ENCODE measurements around the gene PSD4.

Gene PSD4

GRCh38 chr2:113182471-113183260 is 8.9 kb downstream of the PSD4 start:
- TF ChIP-seq, protein P1, sequence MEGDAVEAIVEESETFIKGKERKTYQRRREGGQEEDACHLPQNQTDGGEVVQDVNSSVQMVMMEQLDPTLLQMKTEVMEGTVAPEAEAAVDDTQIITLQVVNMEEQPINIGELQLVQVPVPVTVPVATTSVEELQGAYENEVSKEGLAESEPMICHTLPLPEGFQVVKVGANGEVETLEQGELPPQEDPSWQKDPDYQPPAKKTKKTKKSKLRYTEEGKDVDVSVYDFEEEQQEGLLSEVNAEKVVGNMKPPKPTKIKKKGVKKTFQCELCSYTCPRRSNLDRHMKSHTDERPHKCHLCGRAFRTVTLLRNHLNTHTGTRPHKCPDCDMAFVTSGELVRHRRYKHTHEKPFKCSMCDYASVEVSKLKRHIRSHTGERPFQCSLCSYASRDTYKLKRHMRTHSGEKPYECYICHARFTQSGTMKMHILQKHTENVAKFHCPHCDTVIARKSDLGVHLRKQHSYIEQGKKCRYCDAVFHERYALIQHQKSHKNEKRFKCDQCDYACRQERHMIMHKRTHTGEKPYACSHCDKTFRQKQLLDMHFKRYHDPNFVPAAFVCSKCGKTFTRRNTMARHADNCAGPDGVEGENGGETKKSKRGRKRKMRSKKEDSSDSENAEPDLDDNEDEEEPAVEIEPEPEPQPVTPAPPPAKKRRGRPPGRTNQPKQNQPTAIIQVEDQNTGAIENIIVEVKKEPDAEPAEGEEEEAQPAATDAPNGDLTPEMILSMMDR (IDR thresholded peaks at IDR 0.05; ENCODE audit: control extremely low read depth, extremely low read depth, low read depth, missing control alignments) = no peak
- ChIA-PET POLR2A (no interaction called here), CTCF (interaction anchor here (0.8 to 4.7 kb wide), 6 partner anchors 8 to 65 kb away, joined by 3 to 24 read pairs (median 11); partner anchors contain the start of gene PSD4)
- DNase-seq (ENCODE audit: extremely low spot score) = no peak

GRCh38 chr2:113183264-113183663 is 9.5 kb downstream of the PSD4 start:
- ChIA-PET CTCF (interaction anchor here (0.8 to 4.7 kb wide), 7 partner anchors 8 to 65 kb away, joined by 3 to 24 read pairs (median 8); partner anchors contain the start of gene PSD4), POLR2A (no interaction called here)
- DNase-seq (ENCODE audit: extremely low spot score) = no peak
- TF ChIP-seq, protein P1 (IDR thresholded peaks at IDR 0.05; ENCODE audit: control extremely low read depth, extremely low read depth, low read depth, missing control alignments) = no peak

DNA sequence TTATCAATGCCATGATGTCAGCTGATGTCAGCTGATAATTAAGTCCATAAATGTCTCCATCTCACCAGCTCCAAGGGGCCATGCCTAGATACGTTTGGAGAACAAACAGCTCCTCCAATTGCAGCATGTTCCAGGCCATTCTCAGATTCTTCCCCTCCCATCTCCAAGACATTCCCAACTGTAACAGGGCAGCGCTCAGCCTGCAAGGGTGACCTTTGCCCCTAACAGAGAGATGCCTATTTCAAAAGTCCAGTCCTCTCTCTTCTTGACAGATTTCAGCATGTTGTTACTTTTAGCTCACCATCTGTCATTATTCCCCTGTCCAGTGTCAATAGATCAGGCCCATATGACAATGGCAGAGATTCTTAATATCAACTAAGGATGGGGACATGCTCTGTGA is 9.9 kb downstream of the PSD4 start:
- CTCF ChIA-PET = interaction anchor here (0.7 to 4.7 kb wide), 7 partner anchors 8 to 64 kb away, joined by 3 to 24 read pairs (median 8); partner anchors contain the start of gene PSD4
- DNase-seq (ENCODE audit: extremely low spot score) = no peak
- POLR2A ChIA-PET = no interaction called here
- TF ChIP-seq, protein P1 (IDR thresholded peaks at IDR 0.05; ENCODE audit: control extremely low read depth, extremely low read depth, low read depth, missing control alignments) = no peak

- TF ChIP-seq, protein P1 (IDR thresholded peaks at IDR 0.05; ENCODE audit: control extremely low read depth, extremely low read depth, low read depth, missing control alignments) = no peak
- no peak for DNase-seq (ENCODE audit: extremely low spot score)
- ChIA-PET CTCF (interaction anchor here (0.7 to 4.7 kb wide), 6 partner anchors 9 to 47 kb away, joined by 3 to 24 read pairs (median 11); partner anchors contain the start of gene PSD4), POLR2A (no interaction called here)
Observed at GRCh38 chr2:113184531-113185230, 10.9 kb downstream of the PSD4 start.

DNA sequence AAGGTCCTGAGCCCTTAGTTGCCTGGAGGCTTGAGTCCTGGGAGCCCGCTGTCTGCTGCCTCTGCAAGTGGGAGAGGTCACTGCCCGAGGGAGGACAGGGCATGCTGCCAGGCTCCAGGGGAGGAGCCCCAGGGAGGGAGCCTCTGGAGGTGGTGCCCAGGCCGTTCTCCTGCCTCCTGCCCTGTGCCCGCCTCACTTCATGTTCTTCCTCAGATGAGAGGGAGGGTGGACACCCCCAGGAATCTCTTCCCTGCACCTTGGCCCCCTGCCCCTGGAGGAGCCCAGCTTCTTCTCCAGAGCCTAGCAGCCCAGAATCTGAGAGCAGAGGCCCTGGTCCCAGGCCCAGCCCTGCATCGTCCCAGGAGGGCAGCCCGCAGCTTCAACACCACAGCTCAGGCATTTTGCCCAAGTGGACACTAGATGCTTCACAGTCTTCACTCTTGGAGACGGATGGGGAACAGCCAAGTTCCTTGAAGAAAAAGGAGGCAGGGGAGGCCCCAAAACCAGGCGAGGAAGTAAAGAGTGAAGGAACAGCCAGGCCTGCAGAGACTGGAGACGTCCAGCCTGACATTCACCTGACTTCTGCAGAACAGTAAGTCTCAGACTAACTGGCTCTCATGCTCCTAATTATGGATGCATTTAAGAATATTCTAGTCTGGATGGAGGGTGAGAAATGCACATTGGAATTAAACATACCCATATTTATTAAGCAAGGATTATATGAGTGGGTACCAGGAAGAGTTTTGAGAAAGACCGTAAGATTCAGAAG is 12.1 kb downstream of the PSD4 start:
- ChIA-PET POLR2A (no interaction called here), CTCF (interaction anchor here (1.2 kb wide), 1 partner anchor 13 kb away, joined by 4 read pairs; no protein-coding TSS in a partner anchor)
- TF ChIP-seq, protein P1 (IDR thresholded peaks at IDR 0.05; ENCODE audit: control extremely low read depth, extremely low read depth, low read depth, missing control alignments) = no peak
- no peak for DNase-seq (ENCODE audit: extremely low spot score)

GRCh38 chr2:113186433-113186796 is 12.6 kb downstream of the PSD4 start:
- DNase-seq (ENCODE audit: extremely low spot score) = no peak
- TF ChIP-seq, protein P1 (IDR thresholded peaks at IDR 0.05; ENCODE audit: control extremely low read depth, extremely low read depth, low read depth, missing control alignments) = no peak
- CTCF ChIA-PET = interaction anchor here (1.2 kb wide), 1 partner anchor 13 kb away, joined by 4 read pairs; no protein-coding TSS in a partner anchor
- POLR2A ChIA-PET = no interaction called here
